HCT116 (cell line): Measurements from ENCODE around the gene MGST2.

Experiments used
- CTCF ChIP-seq, 3 experiments: fragments of 200-600 bp in 1 of 3; sonication (generic) in 1 of 3; IDR thresholded peaks in 2 of 3; conservative IDR thresholded peaks in 1 of 3; 2 replicates each; pipeline ENCODE4 v1.5.1; 2012 to 2017; ENCODE audit warnings: low read depth in 2 of 3, low read length in 2 of 3, antibody characterized with exemption in 1 of 3, borderline replicate concordance in 1 of 3, control low read depth in 1 of 3, mild to moderate bottlenecking in 1 of 3, mixed read lengths in 1 of 3, mixed run types in 1 of 3, moderate library complexity in 1 of 3; ENCODE audit not compliant: insufficient read depth in 1 of 3
- REST ChIP-seq: IDR thresholded peaks from 2 replicates; pipeline ENCODE4 v1.6.1; 2012; ENCODE audit warnings: low read depth

- TF ChIP-seq REST (no peak), CTCF (IDR thresholded peaks at IDR 0.05 in 2 of 3, conservative IDR thresholded peaks at IDR 0.05 in 1 of 3; ENCODE audit: borderline replicate concordance in 1 of 3, insufficient read depth in 1 of 3, low read depth in 2 of 3, low read length in 2 of 3) (no peak)
Measured at GRCh38 chr4:139643042-139643895, 22.4 kb upstream of the MGST2 start.
